Omental fat pad (tissue), 4 donors: ENCODE measurements around the gene CCDC91. TPM values are rescaled to one million over a fixed set of nuclear protein-coding genes. Genes with fewer than 3 reads are reported as not detected.
"Not testable (repeated sequence)": the region's sequence is repeated elsewhere in the genome, so short reads cannot be mapped to it uniquely, and the experiment has no call there.

Source experiments
- ATAC-seq: fragments of 150-250 bp; one replicate; pipeline ENCODE4 v1.9.1; 2016; ENCODE audit warnings: mild to moderate bottlenecking, moderate library complexity; ENCODE audit not compliant: low FRiP score
- DNase-seq: peaks from one replicate; pipeline ENCODE4 v3.0.0-alpha.2; 2019; ENCODE audit warnings: low spot score
- total RNA-seq, 4 donors: library from RNA; depleted of rRNA; stranded (reverse); fragments of >200 nt; gene quantifications; one replicate each; pipeline ENCODE4 v1.1.0, GENCODE V29; 2016
- TF ChIP-seq, protein P1 (sequence below), 3 donors: fragments of 450-650 bp; IDR thresholded peaks; one replicate each; pipeline ENCODE4 v1.5.1; 2016 to 2017; ENCODE audit warnings: antibody characterized with exemption in 3 of 3, mild to moderate bottlenecking in 3 of 3, moderate library complexity in 2 of 3

The CCDC91 gene
- total RNA-seq, 4 donors from 2014 or later, result 29.3 to 48.9 (median 32.5) TPM

- TF ChIP-seq, protein P1, sequence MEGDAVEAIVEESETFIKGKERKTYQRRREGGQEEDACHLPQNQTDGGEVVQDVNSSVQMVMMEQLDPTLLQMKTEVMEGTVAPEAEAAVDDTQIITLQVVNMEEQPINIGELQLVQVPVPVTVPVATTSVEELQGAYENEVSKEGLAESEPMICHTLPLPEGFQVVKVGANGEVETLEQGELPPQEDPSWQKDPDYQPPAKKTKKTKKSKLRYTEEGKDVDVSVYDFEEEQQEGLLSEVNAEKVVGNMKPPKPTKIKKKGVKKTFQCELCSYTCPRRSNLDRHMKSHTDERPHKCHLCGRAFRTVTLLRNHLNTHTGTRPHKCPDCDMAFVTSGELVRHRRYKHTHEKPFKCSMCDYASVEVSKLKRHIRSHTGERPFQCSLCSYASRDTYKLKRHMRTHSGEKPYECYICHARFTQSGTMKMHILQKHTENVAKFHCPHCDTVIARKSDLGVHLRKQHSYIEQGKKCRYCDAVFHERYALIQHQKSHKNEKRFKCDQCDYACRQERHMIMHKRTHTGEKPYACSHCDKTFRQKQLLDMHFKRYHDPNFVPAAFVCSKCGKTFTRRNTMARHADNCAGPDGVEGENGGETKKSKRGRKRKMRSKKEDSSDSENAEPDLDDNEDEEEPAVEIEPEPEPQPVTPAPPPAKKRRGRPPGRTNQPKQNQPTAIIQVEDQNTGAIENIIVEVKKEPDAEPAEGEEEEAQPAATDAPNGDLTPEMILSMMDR (IDR thresholded peaks at IDR 0.05), result no peak
- ATAC-seq (no peak), DNase-seq (no peak)
These were observed 267.5 kb downstream of the CCDC91 start for GRCh38 chr12:28457785-28458184.

GRCh38 chr12:28459481-28459880 lies 269.2 kb downstream of the CCDC91 start:
- TF ChIP-seq, protein P1 (IDR thresholded peaks at IDR 0.05), result no peak
- DNase-seq (no peak), ATAC-seq (no peak)

DNA sequence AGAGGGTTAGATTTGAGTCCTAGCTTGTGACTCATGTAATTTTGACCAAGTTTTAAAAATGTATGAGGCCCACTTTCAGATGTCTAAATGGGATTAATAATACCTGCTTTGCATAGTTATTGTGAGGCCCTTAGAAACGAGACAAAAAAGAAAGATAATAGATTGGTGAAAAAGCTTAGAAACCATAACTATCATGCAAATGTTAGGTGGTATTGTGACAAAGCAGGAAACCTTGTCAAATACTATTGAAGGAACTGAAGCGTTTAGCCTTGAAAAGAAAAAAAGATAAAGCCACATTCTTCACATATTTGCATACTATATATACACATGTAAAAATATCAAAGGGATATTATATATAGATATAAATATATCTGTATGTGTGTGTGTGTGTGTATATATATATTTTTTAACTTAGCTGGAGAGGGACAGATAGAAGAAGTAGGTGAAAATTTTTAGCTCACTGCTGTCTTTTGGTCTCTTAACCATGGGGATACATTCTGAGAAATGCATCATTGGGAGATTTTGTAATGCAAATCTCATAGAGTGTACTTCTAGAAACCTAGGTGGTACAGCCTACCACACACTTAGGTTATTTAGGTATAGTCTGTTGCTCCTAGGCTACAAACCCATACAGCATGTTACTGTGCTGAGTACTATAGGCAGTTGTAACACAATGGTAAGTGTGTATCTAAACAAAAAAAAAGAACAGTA lies 270.3 kb downstream of the CCDC91 start:
- DNase-seq (no peak), ATAC-seq (no peak)
- TF ChIP-seq, protein P1 (IDR thresholded peaks at IDR 0.05), result no peak

DNA sequence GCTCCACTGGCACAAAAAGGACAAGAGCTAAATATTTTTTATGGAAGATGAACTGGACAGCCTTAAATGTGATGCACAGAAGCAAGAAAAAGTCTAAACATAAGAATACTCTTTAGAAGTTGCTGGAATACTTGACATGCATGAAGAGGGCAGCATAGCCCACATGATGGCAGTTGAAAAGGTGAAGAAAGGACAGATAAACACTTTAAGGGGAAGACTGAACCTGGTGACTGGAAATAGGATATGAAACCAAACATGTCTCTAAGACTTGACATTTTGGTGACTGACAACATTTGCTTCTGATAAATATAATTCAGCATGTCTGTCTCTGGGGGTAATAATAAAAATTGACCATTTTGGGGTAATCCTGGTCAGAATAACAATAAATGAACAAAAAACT lies 273.1 kb downstream of the CCDC91 start:
- DNase-seq (no peak), ATAC-seq (no peak)
- TF ChIP-seq, protein P1 (IDR thresholded peaks at IDR 0.05), result no peak

- not testable (repeated sequence) for ATAC-seq, DNase-seq
These were observed 281.5 kb downstream of the CCDC91 start for GRCh38 chr12:28471762-28472161.

DNA sequence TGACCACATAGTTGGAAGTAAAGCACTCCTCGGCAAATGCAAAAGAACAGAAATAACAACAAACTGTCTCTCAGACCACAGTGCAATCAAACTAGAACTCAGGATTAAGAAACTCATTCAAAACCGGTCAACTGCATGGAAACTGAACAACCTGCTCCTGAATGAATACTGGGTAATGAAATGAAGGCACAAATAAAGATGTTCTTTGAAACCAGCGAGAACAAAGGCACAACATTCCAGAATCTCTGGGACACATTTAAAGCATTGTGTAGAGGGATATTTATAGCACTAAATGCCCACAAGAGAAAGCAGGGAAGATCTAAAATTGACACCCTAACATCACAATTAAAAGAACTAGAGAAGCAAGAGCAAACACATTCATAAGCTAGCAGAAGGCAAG lies 285.9 kb downstream of the CCDC91 start:
- not testable (repeated sequence) for ATAC-seq, DNase-seq

DNA sequence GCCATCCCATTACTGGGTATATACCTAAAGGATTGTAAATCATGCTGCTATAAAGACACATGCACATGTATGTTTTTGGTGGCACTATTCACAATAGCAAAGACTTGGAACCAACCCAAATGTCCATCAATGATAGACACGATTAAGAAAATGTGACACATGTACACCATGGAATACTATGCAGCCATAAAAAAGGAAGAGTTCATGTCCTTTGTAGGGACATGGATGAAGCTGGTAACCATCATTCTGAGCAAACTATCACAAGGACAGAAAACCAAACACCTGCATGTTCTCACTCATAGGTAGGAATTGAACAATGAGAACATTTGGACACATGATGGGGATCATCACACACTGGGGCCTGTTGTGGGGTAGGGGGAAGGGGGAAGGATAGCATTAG lies 288.8 kb downstream of the CCDC91 start:
- not testable (repeated sequence) for ATAC-seq, DNase-seq

DNA sequence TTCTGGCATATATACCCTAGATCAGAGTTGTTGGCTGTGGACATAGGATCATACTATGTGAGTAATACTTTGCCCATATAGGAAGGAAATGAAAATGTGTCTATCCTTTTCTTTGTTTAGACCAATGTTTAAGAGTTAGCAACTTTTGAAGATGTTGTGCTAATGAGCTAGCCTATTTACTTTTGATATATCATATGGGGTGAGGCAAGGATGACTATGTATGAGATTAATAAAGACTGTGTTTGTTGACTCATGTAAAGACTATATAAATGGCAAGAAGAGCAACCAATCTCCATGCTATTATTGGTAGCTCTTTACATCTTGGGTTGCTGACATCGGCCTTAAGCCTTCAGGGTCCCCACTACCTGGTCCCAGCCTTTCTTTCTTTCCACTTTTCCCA lies 289.4 kb downstream of the CCDC91 start:
- DNase-seq, result no peak
- no peak for ATAC-seq
- TF ChIP-seq, protein P1 (IDR thresholded peaks at IDR 0.05), result no peak

DNA sequence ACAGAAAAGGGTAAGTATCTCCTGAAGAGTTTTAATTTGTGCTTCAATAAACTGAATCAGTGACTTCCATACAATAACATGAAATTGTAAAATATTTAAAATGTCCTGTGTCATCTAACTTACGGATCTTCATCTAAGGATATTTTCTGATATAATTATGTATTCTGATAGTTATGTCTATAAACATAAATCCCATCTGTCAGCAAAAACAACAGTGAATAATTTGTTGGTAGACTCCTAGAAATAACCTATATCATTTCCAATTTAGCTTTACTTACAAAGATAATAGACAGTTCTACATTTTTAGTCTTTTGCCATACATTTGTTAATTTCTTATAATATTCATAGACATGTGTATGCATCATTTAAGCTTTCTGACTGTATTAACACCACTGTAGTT lies 293.9 kb downstream of the CCDC91 start:
- ATAC-seq, result no peak
- DNase-seq, result no peak
- TF ChIP-seq, protein P1 (IDR thresholded peaks at IDR 0.05), result no peak
